ENCODE measurements around the gene TFAP2D. TPM values are rescaled to one million over a fixed set of nuclear protein-coding genes. Genes with fewer than 3 reads are reported as not detected.

Gene TFAP2D
- total and polyA plus RNA-seq, 8 donors: not detected

DNA sequence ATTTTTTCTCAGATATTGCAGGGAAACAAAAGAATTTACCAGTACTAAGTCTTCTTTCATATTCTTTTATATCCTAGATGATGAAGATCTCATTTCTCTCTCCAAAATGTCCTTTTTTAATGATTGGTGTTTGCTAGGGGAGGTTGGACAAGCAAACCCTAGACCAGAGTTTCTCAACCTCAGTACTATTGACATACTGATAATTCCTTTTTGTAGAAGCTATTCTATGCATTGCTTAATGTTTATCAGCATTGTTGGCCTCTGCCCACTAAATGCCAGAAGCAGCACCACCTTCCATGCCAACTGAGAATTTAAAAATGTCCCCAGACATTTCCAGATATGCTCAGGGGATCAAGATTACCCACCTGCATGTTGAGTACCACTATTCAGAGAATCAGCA lies 91.0 kb downstream of the TFAP2D start:
- DNase-seq (no peak), FAIRE-seq (no peak)

DNA sequence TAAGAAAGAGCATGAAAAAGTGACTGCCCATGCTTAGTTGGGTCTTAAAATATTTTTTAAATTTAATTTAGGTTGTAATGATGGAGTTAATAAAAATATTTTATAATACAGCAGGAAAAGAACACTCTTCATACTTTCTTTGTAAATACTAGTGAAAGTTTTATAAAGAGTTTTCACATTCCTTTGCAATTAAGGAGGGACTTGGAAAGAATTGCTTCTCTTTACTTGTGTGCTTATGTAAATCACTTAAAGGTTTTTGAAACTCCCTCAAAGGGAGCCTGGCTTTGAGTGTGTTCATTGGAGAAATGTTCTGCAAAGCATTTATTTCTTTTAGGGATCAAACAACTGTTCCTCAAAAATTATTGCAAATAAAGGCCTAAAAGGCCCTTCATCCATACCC lies 93.7 kb downstream of the TFAP2D start:
- H3K27ac ChIP-seq: no peak overlapping the region
- no peak overlapping the region for H3K4me3 ChIP-seq
- FAIRE-seq (no peak), DNase-seq (no peak), ATAC-seq (no peak)
- H3K27me3 ChIP-seq: no peaks in the 10 kb centered on the region
- no peaks in the 10 kb centered on the region for H3K36me3 ChIP-seq
- no peaks in the 10 kb centered on the region for H3K9me3 ChIP-seq
- TF ChIP-seq, protein P1, sequence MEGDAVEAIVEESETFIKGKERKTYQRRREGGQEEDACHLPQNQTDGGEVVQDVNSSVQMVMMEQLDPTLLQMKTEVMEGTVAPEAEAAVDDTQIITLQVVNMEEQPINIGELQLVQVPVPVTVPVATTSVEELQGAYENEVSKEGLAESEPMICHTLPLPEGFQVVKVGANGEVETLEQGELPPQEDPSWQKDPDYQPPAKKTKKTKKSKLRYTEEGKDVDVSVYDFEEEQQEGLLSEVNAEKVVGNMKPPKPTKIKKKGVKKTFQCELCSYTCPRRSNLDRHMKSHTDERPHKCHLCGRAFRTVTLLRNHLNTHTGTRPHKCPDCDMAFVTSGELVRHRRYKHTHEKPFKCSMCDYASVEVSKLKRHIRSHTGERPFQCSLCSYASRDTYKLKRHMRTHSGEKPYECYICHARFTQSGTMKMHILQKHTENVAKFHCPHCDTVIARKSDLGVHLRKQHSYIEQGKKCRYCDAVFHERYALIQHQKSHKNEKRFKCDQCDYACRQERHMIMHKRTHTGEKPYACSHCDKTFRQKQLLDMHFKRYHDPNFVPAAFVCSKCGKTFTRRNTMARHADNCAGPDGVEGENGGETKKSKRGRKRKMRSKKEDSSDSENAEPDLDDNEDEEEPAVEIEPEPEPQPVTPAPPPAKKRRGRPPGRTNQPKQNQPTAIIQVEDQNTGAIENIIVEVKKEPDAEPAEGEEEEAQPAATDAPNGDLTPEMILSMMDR (IDR thresholded peaks at IDR 0.05): no peak
- H3K4me1 ChIP-seq: no peaks in the 10 kb centered on the region
- intact Hi-C loops (cut with DNase I): no loop called here

More for the DNA sequence above, 91.0 kb downstream of the TFAP2D start:
- no peaks in the 10 kb centered on the region for H3K36me3 ChIP-seq
- no peaks in the 10 kb centered on the region for H3K9me3 ChIP-seq
- no peaks in the 10 kb centered on the region for H3K27me3 ChIP-seq
- intact Hi-C loops (cut with DNase I): no loop called here
- ATAC-seq: no peak
- no peak overlapping the region for H3K27ac ChIP-seq
- TF ChIP-seq, protein P1 (IDR thresholded peaks at IDR 0.05): no peak
- no peak overlapping the region for H3K4me3 ChIP-seq
- no peaks in the 10 kb centered on the region for H3K4me1 ChIP-seq

DNA sequence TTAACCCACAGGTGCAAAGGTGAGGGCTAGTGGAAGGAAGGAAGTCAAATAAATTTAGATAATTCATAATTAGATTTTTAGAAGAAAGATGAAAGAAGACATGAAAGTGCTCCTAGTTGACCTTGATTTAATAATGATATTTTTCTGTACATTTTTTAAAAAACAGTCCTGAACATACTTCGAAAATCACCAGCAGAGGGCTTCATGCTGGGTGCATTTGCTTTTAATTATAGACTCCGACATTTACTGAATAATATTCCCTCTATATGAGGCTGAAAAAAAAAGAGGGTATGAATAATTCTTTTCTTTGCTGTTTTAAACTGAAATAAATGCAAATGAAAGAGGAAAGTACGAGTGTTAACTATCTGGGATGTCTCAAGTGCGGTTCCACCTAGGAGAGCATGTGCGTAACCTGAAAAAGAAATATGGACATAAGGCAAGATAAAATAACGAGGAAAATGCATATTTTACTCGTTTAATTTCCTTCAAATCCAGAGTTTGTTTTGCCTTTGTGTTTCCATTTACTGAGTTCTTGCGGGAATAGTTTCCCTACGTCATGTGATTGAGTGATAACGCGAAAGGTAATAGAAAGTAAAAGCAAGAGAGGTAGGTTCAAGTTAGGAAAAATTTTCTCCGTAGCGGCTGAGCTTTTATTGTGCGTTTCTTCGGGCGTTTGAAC lies 102.2 kb downstream of the TFAP2D start:
- H3K4me3 ChIP-seq: peak overlapping the region; percentile 4 to 45 (median 30)
- H3K4me1 ChIP-seq: peaks cover 0 to 13% (median 0%) of the 10 kb centered on the region in 3 donors
- DNase-seq (no peak), FAIRE-seq (no peak), ATAC-seq (peak; percentile 57 to 71 (median 66))
- peaks cover 2 to 24% (median 14%) of the 10 kb centered on the region in 4 donors for H3K27me3 ChIP-seq
- WGBS, 2 donors: 1 to 2% methylated on average over 16 of the region's 16 CpGs
- intact Hi-C loops (cut with DNase I): loop anchor here in 1 of 3 donors (10.0 kb wide), 1 partner anchor 729 kb away; no protein-coding TSS in a partner anchor
- TF ChIP-seq, protein P1 (IDR thresholded peaks at IDR 0.05): no peak
- no peaks in the 10 kb centered on the region for H3K9me3 ChIP-seq
- H3K27ac ChIP-seq: no peak overlapping the region
- H3K36me3 ChIP-seq: no peaks in the 10 kb centered on the region

DNA sequence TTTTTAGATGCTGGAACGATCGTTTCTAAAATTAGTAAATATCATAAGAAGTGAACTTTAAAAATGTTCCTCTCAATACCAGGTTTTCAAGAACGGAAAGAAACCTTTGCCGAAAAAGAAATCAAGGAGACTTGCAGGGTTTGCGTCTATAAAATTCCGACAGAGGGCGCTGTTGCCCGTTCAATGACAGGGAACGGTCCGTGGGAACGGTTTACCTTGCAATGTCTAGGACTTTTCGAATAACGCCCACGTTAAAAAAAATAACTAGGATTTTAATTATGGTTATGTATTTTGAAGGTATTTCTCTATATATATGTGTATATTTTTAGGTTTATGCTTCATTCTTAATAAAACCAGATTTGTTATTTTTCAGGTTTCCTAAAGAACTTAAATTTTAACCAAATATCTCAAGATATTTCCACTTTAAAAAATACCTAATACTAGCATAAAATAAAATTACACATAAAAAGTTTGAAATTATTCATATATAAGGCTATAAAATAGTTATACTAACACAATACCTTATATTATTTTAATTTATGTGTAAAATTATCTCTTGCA lies 102.9 kb downstream of the TFAP2D start:
- 1% methylated on average over 14 of the region's 14 CpGs for WGBS, 2 donors
- no peak overlapping the region for H3K27ac ChIP-seq
- TF ChIP-seq, protein P1 (IDR thresholded peaks at IDR 0.05): peak; percentile 63 to 81 (median 70)
- intact Hi-C loops (cut with DNase I): loop anchor here in 1 of 3 donors (10.0 kb wide), 1 partner anchor 729 kb away; no protein-coding TSS in a partner anchor
- H3K36me3 ChIP-seq: no peaks in the 10 kb centered on the region
- peak overlapping the region; percentile 4 to 45 (median 30) for H3K4me3 ChIP-seq
- H3K27me3 ChIP-seq: peaks cover 2 to 27% (median 17%) of the 10 kb centered on the region in 4 donors
- H3K4me1 ChIP-seq: peaks cover 0 to 15% (median 0%) of the 10 kb centered on the region in 3 donors
- peak; percentile 49 to 80 (median 64) for DNase-seq
- no peaks in the 10 kb centered on the region for H3K9me3 ChIP-seq
- peak; percentile 95 for FAIRE-seq
- peak; percentile 81 to 93 (median 90) for ATAC-seq

All from pancreas (tissue), 10 donors.